A549 (cell line): ENCODE measurements around the gene SLCO3A1.

ENCODE experiments used
- CTCF ChIP-seq: fragments of >200 bp; sonication (Bioruptor Twin); formaldehyde crosslinking; IDR thresholded peaks from 3 replicates; pipeline ENCODE4 v1.5.1; 2016
- EP300 ChIP-seq, 2 experiments: fragments of >200 bp; sonication (Bioruptor Twin); formaldehyde crosslinking; IDR thresholded peaks; 2 replicates in 1 of 2; 3 replicates in 1 of 2; pipeline ENCODE4 v1.6.1; 2016 to 2017
- TF ChIP-seq, protein P1 (sequence below): fragments of 200-600 bp; sonication (generic); IDR thresholded peaks from 2 replicates; pipeline ENCODE4 v1.6.1; 2016; ENCODE audit warnings: antibody characterized with exemption, mild to moderate bottlenecking, moderate library complexity

DNA sequence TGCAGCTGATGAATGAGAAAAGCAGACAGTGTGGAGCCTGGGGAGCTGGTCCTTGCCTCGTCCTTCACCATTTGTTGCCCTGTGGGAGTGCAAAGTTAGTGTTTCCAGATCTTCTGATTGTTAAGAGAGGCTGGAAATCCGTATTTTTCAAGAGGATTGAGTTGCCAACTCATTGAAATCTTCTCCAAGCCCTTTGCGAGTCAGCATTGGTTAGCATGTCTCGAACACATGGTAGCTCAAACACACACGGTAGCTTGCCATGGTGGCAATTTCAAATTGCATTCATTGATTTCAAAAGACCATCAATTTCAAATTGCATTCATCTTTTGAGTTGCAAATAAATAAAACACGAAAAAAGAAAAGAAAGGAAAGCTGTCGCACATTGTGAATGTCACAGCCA, 70.7 kb downstream of the SLCO3A1 start:
- TF ChIP-seq, protein P1, sequence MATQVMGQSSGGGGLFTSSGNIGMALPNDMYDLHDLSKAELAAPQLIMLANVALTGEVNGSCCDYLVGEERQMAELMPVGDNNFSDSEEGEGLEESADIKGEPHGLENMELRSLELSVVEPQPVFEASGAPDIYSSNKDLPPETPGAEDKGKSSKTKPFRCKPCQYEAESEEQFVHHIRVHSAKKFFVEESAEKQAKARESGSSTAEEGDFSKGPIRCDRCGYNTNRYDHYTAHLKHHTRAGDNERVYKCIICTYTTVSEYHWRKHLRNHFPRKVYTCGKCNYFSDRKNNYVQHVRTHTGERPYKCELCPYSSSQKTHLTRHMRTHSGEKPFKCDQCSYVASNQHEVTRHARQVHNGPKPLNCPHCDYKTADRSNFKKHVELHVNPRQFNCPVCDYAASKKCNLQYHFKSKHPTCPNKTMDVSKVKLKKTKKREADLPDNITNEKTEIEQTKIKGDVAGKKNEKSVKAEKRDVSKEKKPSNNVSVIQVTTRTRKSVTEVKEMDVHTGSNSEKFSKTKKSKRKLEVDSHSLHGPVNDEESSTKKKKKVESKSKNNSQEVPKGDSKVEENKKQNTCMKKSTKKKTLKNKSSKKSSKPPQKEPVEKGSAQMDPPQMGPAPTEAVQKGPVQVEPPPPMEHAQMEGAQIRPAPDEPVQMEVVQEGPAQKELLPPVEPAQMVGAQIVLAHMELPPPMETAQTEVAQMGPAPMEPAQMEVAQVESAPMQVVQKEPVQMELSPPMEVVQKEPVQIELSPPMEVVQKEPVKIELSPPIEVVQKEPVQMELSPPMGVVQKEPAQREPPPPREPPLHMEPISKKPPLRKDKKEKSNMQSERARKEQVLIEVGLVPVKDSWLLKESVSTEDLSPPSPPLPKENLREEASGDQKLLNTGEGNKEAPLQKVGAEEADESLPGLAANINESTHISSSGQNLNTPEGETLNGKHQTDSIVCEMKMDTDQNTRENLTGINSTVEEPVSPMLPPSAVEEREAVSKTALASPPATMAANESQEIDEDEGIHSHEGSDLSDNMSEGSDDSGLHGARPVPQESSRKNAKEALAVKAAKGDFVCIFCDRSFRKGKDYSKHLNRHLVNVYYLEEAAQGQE = no peak
- TF ChIP-seq CTCF (no peak), EP300 (IDR thresholded peaks at IDR 0.05) (no peak)
